Mesenteric fat pad (tissue), 1 donor: Measurements from ENCODE around the gene PKLR. TPM values are rescaled to one million over a fixed set of nuclear protein-coding genes. Genes with fewer than 3 reads are reported as not detected.

Experiments
- DNase-seq: peaks from one replicate; pipeline ENCODE4 v3.0.0-alpha.2; 2020; ENCODE audit warnings: low spot score
- total RNA-seq: library from RNA; stranded (reverse); fragmentation: NEBNext Ultra II Directional; extraction: Animal tissue kit (Norgen Biotek cat#: 25700); gene quantifications from one replicate; pipeline ENCODE4 v1.2.1, GENCODE V29; 2021
- donor health status: DM: yes; HTN: yes; CAD: no.

PKLR gene
- total RNA-seq, 1 donor from 2014 or later: not detected

GRCh38 chr1:155285631-155286044, 15.6 kb downstream of the PKLR start:
- DNase-seq: no peak

- no peak for DNase-seq
Observed at GRCh38 chr1:155285063-155285462, 16.2 kb downstream of the PKLR start.

- no peak for DNase-seq
Observed at GRCh38 chr1:155284476-155284875, 16.8 kb downstream of the PKLR start.

- DNase-seq: no peak
Observed at GRCh38 chr1:155282488-155283091, 18.6 kb downstream of the PKLR start.

GRCh38 chr1:155279268-155279667, 22.0 kb downstream of the PKLR start:
- DNase-seq: no peak

GRCh38 chr1:155278689-155279160, 22.5 kb downstream of the PKLR start:
- DNase-seq: no peak

- no peak for DNase-seq
Observed at GRCh38 chr1:155277902-155278688, 23.1 kb downstream of the PKLR start.

GRCh38 chr1:155277070-155277901, 24.0 kb downstream of the PKLR start, which contains the start of gene HCN3:
Gene HCN3 (plus strand): TSS chr1:155277463. CDS start chr1:155277591, 128 bp downstream.
- DNase-seq: peak; percentile 98

- peak; percentile 99 for DNase-seq
Observed at GRCh38 chr1:155273343-155274245, 27.6 kb downstream of the PKLR start, which contains the start of gene CLK2. Gene CLK2 (minus strand): TSS chr1:155273504. CDS start chr1:155270977, 2,527 bp downstream.

- peak; percentile 92 for DNase-seq
Observed at GRCh38 chr1:155272466-155273342, 28.5 kb downstream of the PKLR start.

- no peak for DNase-seq
Observed at GRCh38 chr1:155269381-155269780, 31.9 kb downstream of the PKLR start.

GRCh38 chr1:155268630-155269029, 32.6 kb downstream of the PKLR start:
- DNase-seq: no peak

- DNase-seq: no peak
Observed at GRCh38 chr1:155267373-155267772, 33.9 kb downstream of the PKLR start.

- DNase-seq: no peak
Observed at GRCh38 chr1:155266553-155266952, 34.7 kb downstream of the PKLR start.

GRCh38 chr1:155263067-155263466, 38.2 kb downstream of the PKLR start:
- DNase-seq: no peak

GRCh38 chr1:155261852-155262673, 39.2 kb downstream of the PKLR start, which contains the start of gene SCAMP3:
Gene SCAMP3 (minus strand): TSS chr1:155262360. CDS start chr1:155262151, 209 bp downstream.
- peak; percentile 95 for DNase-seq

GRCh38 chr1:155261493-155261851, 39.8 kb downstream of the PKLR start:
- DNase-seq: no peak

GRCh38 chr1:155260276-155260675, 41.0 kb downstream of the PKLR start:
- no peak for DNase-seq
